Measurements from ENCODE around the gene GALNT14.

Gene GALNT14

GRCh38 chr2:31088504-31089195 is 49.6 kb downstream of the GALNT14 start:
- H3K4me3 ChIP-seq (ENCODE audit: insufficient read depth, low read depth, low read length, poor library complexity, severe bottlenecking): no peak overlapping the region
- no peaks in the 10 kb centered on the region for H3K36me3 ChIP-seq (ENCODE audit: control insufficient read depth, insufficient read depth, low read length)
- H3K4me1 ChIP-seq (ENCODE audit: control insufficient read depth, insufficient read depth, low read length, poor library complexity, severe bottlenecking): no peaks in the 10 kb centered on the region
- H3K9me3 ChIP-seq (ENCODE audit: control insufficient read depth, low read length): no peaks in the 10 kb centered on the region
- no peaks in the 10 kb centered on the region for H3K27me3 ChIP-seq (replicated peaks; ENCODE audit: control insufficient read depth, insufficient read depth, low read length, poor library complexity, severe bottlenecking)
- no peak overlapping the region for H3K27ac ChIP-seq (ENCODE audit: insufficient read depth, low read length, poor library complexity, severe bottlenecking)
- no peak for DNase-seq

GRCh38 chr2:31087491-31087890 is 50.7 kb downstream of the GALNT14 start:
- no peak overlapping the region for H3K4me3 ChIP-seq (ENCODE audit: insufficient read depth, low read depth, low read length, poor library complexity, severe bottlenecking)
- no peak overlapping the region for H3K27ac ChIP-seq (ENCODE audit: insufficient read depth, low read length, poor library complexity, severe bottlenecking)
- H3K9me3 ChIP-seq (ENCODE audit: control insufficient read depth, low read length): no peaks in the 10 kb centered on the region
- no peak for DNase-seq
- H3K4me1 ChIP-seq (ENCODE audit: control insufficient read depth, insufficient read depth, low read length, poor library complexity, severe bottlenecking): no peaks in the 10 kb centered on the region
- H3K36me3 ChIP-seq (ENCODE audit: control insufficient read depth, insufficient read depth, low read length): no peaks in the 10 kb centered on the region
- no peaks in the 10 kb centered on the region for H3K27me3 ChIP-seq (replicated peaks; ENCODE audit: control insufficient read depth, insufficient read depth, low read length, poor library complexity, severe bottlenecking)

- H3K9me3 ChIP-seq (ENCODE audit: control insufficient read depth, low read length): no peaks in the 10 kb centered on the region
- H3K27me3 ChIP-seq (replicated peaks; ENCODE audit: control insufficient read depth, insufficient read depth, low read length, poor library complexity, severe bottlenecking): no peaks in the 10 kb centered on the region
- no peaks in the 10 kb centered on the region for H3K4me1 ChIP-seq (ENCODE audit: control insufficient read depth, insufficient read depth, low read length, poor library complexity, severe bottlenecking)
- H3K4me3 ChIP-seq (ENCODE audit: insufficient read depth, low read depth, low read length, poor library complexity, severe bottlenecking): no peak overlapping the region
- no peak overlapping the region for H3K27ac ChIP-seq (ENCODE audit: insufficient read depth, low read length, poor library complexity, severe bottlenecking)
- DNase-seq: no peak
- no peaks in the 10 kb centered on the region for H3K36me3 ChIP-seq (ENCODE audit: control insufficient read depth, insufficient read depth, low read length)
Measured at GRCh38 chr2:31086590-31086989, 51.6 kb downstream of the GALNT14 start.

- Histone ChIP-seq H3K27ac (ENCODE audit: insufficient read depth, low read length, poor library complexity, severe bottlenecking) (no peak overlapping the region), H3K9me3 (ENCODE audit: control insufficient read depth, low read length) (no peaks in the 10 kb centered on the region), H3K36me3 (ENCODE audit: control insufficient read depth, insufficient read depth, low read length) (no peaks in the 10 kb centered on the region), H3K4me3 (ENCODE audit: insufficient read depth, low read depth, low read length, poor library complexity, severe bottlenecking) (no peak overlapping the region), H3K27me3 (replicated peaks; ENCODE audit: control insufficient read depth, insufficient read depth, low read length, poor library complexity, severe bottlenecking) (no peaks in the 10 kb centered on the region), H3K4me1 (ENCODE audit: control insufficient read depth, insufficient read depth, low read length, poor library complexity, severe bottlenecking) (no peaks in the 10 kb centered on the region)
- DNase-seq: no peak
Measured at GRCh38 chr2:31083234-31083993, 54.8 kb downstream of the GALNT14 start.

GRCh38 chr2:31082002-31082401 is 56.2 kb downstream of the GALNT14 start:
- Histone ChIP-seq H3K4me1 (ENCODE audit: control insufficient read depth, insufficient read depth, low read length, poor library complexity, severe bottlenecking) (no peaks in the 10 kb centered on the region), H3K4me3 (ENCODE audit: insufficient read depth, low read depth, low read length, poor library complexity, severe bottlenecking) (no peak overlapping the region), H3K36me3 (ENCODE audit: control insufficient read depth, insufficient read depth, low read length) (no peaks in the 10 kb centered on the region), H3K27ac (ENCODE audit: insufficient read depth, low read length, poor library complexity, severe bottlenecking) (no peak overlapping the region), H3K9me3 (ENCODE audit: control insufficient read depth, low read length) (no peaks in the 10 kb centered on the region), H3K27me3 (replicated peaks; ENCODE audit: control insufficient read depth, insufficient read depth, low read length, poor library complexity, severe bottlenecking) (no peaks in the 10 kb centered on the region)
- no peak for DNase-seq

GRCh38 chr2:31081492-31081891 is 56.7 kb downstream of the GALNT14 start:
- Histone ChIP-seq H3K9me3 (ENCODE audit: control insufficient read depth, low read length) (no peaks in the 10 kb centered on the region), H3K27me3 (replicated peaks; ENCODE audit: control insufficient read depth, insufficient read depth, low read length, poor library complexity, severe bottlenecking) (no peaks in the 10 kb centered on the region), H3K36me3 (ENCODE audit: control insufficient read depth, insufficient read depth, low read length) (no peaks in the 10 kb centered on the region), H3K4me3 (ENCODE audit: insufficient read depth, low read depth, low read length, poor library complexity, severe bottlenecking) (no peak overlapping the region), H3K4me1 (ENCODE audit: control insufficient read depth, insufficient read depth, low read length, poor library complexity, severe bottlenecking) (no peaks in the 10 kb centered on the region), H3K27ac (ENCODE audit: insufficient read depth, low read length, poor library complexity, severe bottlenecking) (no peak overlapping the region)
- DNase-seq: no peak

- H3K36me3 ChIP-seq (ENCODE audit: control insufficient read depth, insufficient read depth, low read length): no peaks in the 10 kb centered on the region
- H3K4me1 ChIP-seq (ENCODE audit: control insufficient read depth, insufficient read depth, low read length, poor library complexity, severe bottlenecking): no peaks in the 10 kb centered on the region
- H3K4me3 ChIP-seq (ENCODE audit: insufficient read depth, low read depth, low read length, poor library complexity, severe bottlenecking): no peak overlapping the region
- H3K27me3 ChIP-seq (replicated peaks; ENCODE audit: control insufficient read depth, insufficient read depth, low read length, poor library complexity, severe bottlenecking): no peaks in the 10 kb centered on the region
- no peak overlapping the region for H3K27ac ChIP-seq (ENCODE audit: insufficient read depth, low read length, poor library complexity, severe bottlenecking)
- DNase-seq: no peak
- no peaks in the 10 kb centered on the region for H3K9me3 ChIP-seq (ENCODE audit: control insufficient read depth, low read length)
Measured at GRCh38 chr2:31080361-31080760, 57.9 kb downstream of the GALNT14 start.

- Histone ChIP-seq H3K27me3 (replicated peaks; ENCODE audit: control insufficient read depth, insufficient read depth, low read length, poor library complexity, severe bottlenecking) (no peaks in the 10 kb centered on the region), H3K9me3 (ENCODE audit: control insufficient read depth, low read length) (no peaks in the 10 kb centered on the region), H3K27ac (ENCODE audit: insufficient read depth, low read length, poor library complexity, severe bottlenecking) (no peak overlapping the region), H3K4me1 (ENCODE audit: control insufficient read depth, insufficient read depth, low read length, poor library complexity, severe bottlenecking) (no peaks in the 10 kb centered on the region), H3K36me3 (ENCODE audit: control insufficient read depth, insufficient read depth, low read length) (no peaks in the 10 kb centered on the region), H3K4me3 (ENCODE audit: insufficient read depth, low read depth, low read length, poor library complexity, severe bottlenecking) (no peak overlapping the region)
- DNase-seq: no peak
Measured at GRCh38 chr2:31079665-31080064, 58.6 kb downstream of the GALNT14 start.

- Histone ChIP-seq H3K27me3 (replicated peaks; ENCODE audit: control insufficient read depth, insufficient read depth, low read length, poor library complexity, severe bottlenecking) (no peaks in the 10 kb centered on the region), H3K4me3 (ENCODE audit: insufficient read depth, low read depth, low read length, poor library complexity, severe bottlenecking) (no peak overlapping the region), H3K4me1 (ENCODE audit: control insufficient read depth, insufficient read depth, low read length, poor library complexity, severe bottlenecking) (no peaks in the 10 kb centered on the region), H3K9me3 (ENCODE audit: control insufficient read depth, low read length) (no peaks in the 10 kb centered on the region), H3K27ac (ENCODE audit: insufficient read depth, low read length, poor library complexity, severe bottlenecking) (no peak overlapping the region), H3K36me3 (ENCODE audit: control insufficient read depth, insufficient read depth, low read length) (no peaks in the 10 kb centered on the region)
- DNase-seq: no peak
Measured at GRCh38 chr2:31078579-31079105, 59.6 kb downstream of the GALNT14 start.

GRCh38 chr2:31078011-31078410 is 60.2 kb downstream of the GALNT14 start:
- H3K27ac ChIP-seq (ENCODE audit: insufficient read depth, low read length, poor library complexity, severe bottlenecking): no peak overlapping the region
- no peaks in the 10 kb centered on the region for H3K9me3 ChIP-seq (ENCODE audit: control insufficient read depth, low read length)
- no peaks in the 10 kb centered on the region for H3K27me3 ChIP-seq (replicated peaks; ENCODE audit: control insufficient read depth, insufficient read depth, low read length, poor library complexity, severe bottlenecking)
- no peak for DNase-seq
- no peaks in the 10 kb centered on the region for H3K4me1 ChIP-seq (ENCODE audit: control insufficient read depth, insufficient read depth, low read length, poor library complexity, severe bottlenecking)
- H3K36me3 ChIP-seq (ENCODE audit: control insufficient read depth, insufficient read depth, low read length): no peaks in the 10 kb centered on the region
- no peak overlapping the region for H3K4me3 ChIP-seq (ENCODE audit: insufficient read depth, low read depth, low read length, poor library complexity, severe bottlenecking)

All from effector memory CD4-positive, alpha-beta T cell (primary cell).